ENCODE measurements around the gene MAP3K9. TPM values are rescaled to one million over a fixed set of nuclear protein-coding genes. Genes with fewer than 3 reads are reported as not detected.
A peak's percentile ranks its signal among the peaks of the same experiment; 100 is the strongest.

The MAP3K9 gene
- total and polyA plus RNA-seq, 9 of the 15 experiments (the other 6 are each of a cell fraction or from before 2014, with no cell fraction given): 0.03 to 0.60 (median 0.36) TPM

DNA sequence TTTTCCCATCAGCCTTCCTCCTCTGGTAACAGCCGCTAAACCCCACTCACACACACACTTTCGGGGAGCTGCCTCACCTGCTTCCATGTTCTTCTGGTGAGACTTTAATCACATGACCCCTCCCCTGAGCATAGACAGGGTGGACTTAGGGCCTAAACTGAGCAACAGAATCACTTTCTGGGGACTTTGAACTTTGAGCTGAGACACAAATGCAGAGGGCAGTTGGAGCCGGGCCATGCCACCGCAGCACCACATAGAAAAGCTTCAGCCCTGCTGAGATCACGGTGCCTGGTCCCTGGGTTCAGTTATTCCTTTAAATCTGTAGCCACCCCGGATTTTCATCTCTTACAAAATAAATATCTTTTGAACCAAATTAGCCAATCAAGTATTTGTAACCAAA is 18.4 kb upstream of the MAP3K9 start:
- Histone ChIP-seq H3K27me3 (ENCODE audit: control insufficient read depth in 2 of 2, insufficient read depth in 2 of 2, low read length in 2 of 2) (peaks cover 4 to 5% of the 10 kb centered on the region in 2 experiments; a peak in 3 of 5 replicates), H3K4me2 (ENCODE audit: insufficient read depth, low read length) (no peak overlapping the region), H3K4me3 (no peak overlapping the region), H3K9me1 (ENCODE audit: control insufficient read depth, insufficient read depth, low read length) (no peaks in the 10 kb centered on the region), H3K36me3 (ENCODE audit: control insufficient read depth, insufficient read depth, low read length) (no peaks in the 10 kb centered on the region), H3K79me2 (ENCODE audit: control insufficient read depth, insufficient read depth, low read length) (no peaks in the 10 kb centered on the region), H4K20me1 (replicated peaks; ENCODE audit: control insufficient read depth, insufficient read depth, low read length) (no peaks in the 10 kb centered on the region), H3K27ac (ENCODE audit: extremely low read depth, low read depth, low read length) (no peak overlapping the region), H3K4me1 (replicated peaks in 1 of 2; ENCODE audit: control insufficient read depth in 2 of 2, insufficient read depth in 2 of 2, low read length in 2 of 2) (no peaks in the 10 kb centered on the region), H2AFZ (ENCODE audit: low read depth, low read length) (no peak overlapping the region), H3K9ac (ENCODE audit: insufficient read depth in 1 of 2, low read depth in 2 of 2, low read length in 2 of 2) (no peak overlapping the region), H3K9me3 (replicated peaks; ENCODE audit: control insufficient read depth, insufficient read depth, low read depth, low read length) (no peaks in the 10 kb centered on the region)
- CTCF ChIA-PET (ENCODE audit: low intra/inter-chr PET ratio): no interaction called here
- BruUV-seq (replicated peaks): no TSS peak
- in situ Hi-C loops (cut with MboI): no loop called here
- POLR2A ChIA-PET: no interaction called here
- ATAC-seq (no peak), DNase-seq (ENCODE audit: extremely low read depth in 1 of 4, low spot score in 3 of 4) (no peak), FAIRE-seq (no peak)
- TF ChIP-seq ERF (CRISPR knock-in tag; IDR thresholded peaks at IDR 0.05): no peak
- TF ChIP-seq TFE3 (CRISPR knock-in tag; IDR thresholded peaks at IDR 0.05): peak; percentile 37; the same call in 1 of the 2 replicates
- intact Hi-C loops (cut with micrococcal nuclease): no loop called here
- WGBS (ENCODE audit: insufficient coverage, low coverage, missing lambda C conversion rate): 0% methylated on average over 5 of the region's 6 CpGs

GRCh38 chr14:70827347-70827746 is 18.0 kb upstream of the MAP3K9 start:
- intact Hi-C loops (cut with micrococcal nuclease): no loop called here
- no peak for DNase-seq (ENCODE audit: extremely low read depth in 1 of 4, low spot score in 3 of 4)
- Histone ChIP-seq H3K4me1 (replicated peaks in 1 of 2; ENCODE audit: control insufficient read depth in 2 of 2, insufficient read depth in 2 of 2, low read length in 2 of 2) (no peaks in the 10 kb centered on the region), H4K20me1 (replicated peaks; ENCODE audit: control insufficient read depth, insufficient read depth, low read length) (no peaks in the 10 kb centered on the region), H3K4me2 (ENCODE audit: insufficient read depth, low read length) (no peak overlapping the region), H3K9ac (ENCODE audit: insufficient read depth in 1 of 2, low read depth in 2 of 2, low read length in 2 of 2) (no peak overlapping the region), H3K4me3 (no peak overlapping the region), H3K27ac (ENCODE audit: extremely low read depth, low read depth, low read length) (no peak overlapping the region), H2AFZ (ENCODE audit: low read depth, low read length) (no peak overlapping the region), H3K9me1 (ENCODE audit: control insufficient read depth, insufficient read depth, low read length) (no peaks in the 10 kb centered on the region), H3K27me3 (ENCODE audit: control insufficient read depth in 2 of 2, insufficient read depth in 2 of 2, low read length in 2 of 2) (peaks cover 4 to 5% of the 10 kb centered on the region in 2 experiments; a peak in 3 of 5 replicates), H3K79me2 (ENCODE audit: control insufficient read depth, insufficient read depth, low read length) (no peaks in the 10 kb centered on the region), H3K9me3 (replicated peaks; ENCODE audit: control insufficient read depth, insufficient read depth, low read depth, low read length) (no peaks in the 10 kb centered on the region), H3K36me3 (ENCODE audit: control insufficient read depth, insufficient read depth, low read length) (no peaks in the 10 kb centered on the region)
- TF ChIP-seq RAD21 (CRISPR knock-in tag; conservative IDR thresholded peaks at IDR 0.05 in 1 of 2, IDR thresholded peaks at IDR 0.05 in 1 of 2): 0 out of 4 replicates have a peak, but pooled peaks of 1 of the 2 experiments have one; percentile 6
- no peak for TF ChIP-seq ZSCAN29 (IDR thresholded peaks at IDR 0.05)
- ChIA-PET CTCF (ENCODE audit: low intra/inter-chr PET ratio) (no interaction called here), POLR2A (no interaction called here)
- FAIRE-seq: no peak
- BruUV-seq (replicated peaks): no TSS peak
- ATAC-seq: no peak
- in situ Hi-C loops (cut with MboI): no loop called here
